GM19023 (cell line): ENCODE measurements around the gene MOB3B.

Experiments used
- ATAC-seq: cut with Tn5 transposase; IDR thresholded peaks from one replicate; pipeline ENCODE4 v1.9.1; 2021; ENCODE audit warnings: mild to moderate bottlenecking, moderate library complexity; ENCODE audit not compliant: unreplicated experiment

The MOB3B gene

DNA sequence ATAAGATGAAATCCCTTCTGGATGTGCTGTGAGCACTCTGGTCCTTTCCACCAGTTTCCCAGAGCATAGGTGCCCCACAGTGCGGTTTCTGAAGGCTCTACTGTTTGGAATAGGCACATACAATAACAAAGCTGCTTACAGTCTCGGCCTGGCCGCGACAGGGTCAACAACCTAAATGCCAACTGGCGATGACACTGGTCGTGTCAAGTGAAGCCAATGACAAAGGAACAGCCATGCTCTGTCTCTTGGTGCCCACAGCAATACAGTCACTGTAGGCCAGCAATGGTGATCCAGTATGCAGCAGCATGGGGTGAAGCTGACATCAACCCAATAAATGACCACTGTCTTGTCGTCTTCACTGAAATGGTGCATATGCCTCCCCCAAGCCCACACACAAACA, 184.8 kb downstream of the MOB3B start:
- no peak for ATAC-seq

DNA sequence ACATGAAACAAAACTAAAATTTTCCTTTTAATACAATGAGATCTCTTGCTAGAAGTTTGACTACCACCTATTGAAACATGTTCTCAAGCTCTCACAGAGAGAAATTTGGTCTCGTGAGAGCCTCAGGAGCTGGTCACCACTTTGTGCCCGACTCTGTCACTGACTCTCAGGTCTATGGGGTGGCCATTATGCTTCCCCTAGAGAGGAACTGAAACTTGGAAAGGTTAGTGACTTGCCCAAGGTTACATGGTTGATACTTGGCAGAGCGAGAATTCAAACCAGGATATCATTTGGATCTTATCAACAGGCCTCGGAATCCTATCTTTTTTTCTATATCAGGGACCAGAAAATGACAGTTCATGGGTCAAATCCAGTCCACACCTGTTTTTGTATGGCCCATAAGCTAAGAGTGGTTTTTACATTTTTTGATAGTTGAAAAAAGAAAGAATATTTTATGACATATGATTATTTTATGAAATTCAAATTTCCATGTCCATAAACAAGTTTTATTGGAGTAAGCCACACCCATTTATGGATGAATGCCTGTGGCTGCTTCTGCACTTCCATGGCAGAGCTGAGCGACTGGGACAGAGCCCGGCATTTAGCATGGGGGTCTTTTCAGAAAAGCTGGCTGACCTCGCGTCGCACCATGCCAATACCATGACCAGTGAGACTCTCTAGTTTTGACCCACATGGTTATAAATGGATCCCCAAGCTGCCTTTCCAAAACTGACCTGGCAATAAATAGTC, 187.9 kb downstream of the MOB3B start:
- no peak for ATAC-seq

GRCh38 chr9:27340961-27341511, 188.6 kb downstream of the MOB3B start:
- no peak for ATAC-seq

DNA sequence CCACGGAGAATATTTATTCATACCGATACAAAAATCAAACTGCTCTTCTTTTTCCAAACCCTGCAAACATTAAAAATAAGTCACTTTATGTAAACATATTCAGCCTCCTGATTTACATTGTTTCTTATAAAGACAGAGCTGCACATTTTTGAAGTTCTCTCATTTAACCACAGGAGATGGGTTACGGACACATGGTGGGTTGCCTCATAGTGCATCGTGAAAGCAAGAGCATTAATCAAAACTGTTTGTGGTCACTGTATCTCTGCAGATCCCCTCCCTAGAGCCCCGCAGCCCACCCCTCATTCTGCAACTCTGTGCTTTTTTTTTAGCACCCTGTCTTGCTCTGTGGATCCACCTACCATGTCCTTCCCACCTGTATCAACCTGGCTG, 189.3 kb downstream of the MOB3B start:
- no peak for ATAC-seq

DNA sequence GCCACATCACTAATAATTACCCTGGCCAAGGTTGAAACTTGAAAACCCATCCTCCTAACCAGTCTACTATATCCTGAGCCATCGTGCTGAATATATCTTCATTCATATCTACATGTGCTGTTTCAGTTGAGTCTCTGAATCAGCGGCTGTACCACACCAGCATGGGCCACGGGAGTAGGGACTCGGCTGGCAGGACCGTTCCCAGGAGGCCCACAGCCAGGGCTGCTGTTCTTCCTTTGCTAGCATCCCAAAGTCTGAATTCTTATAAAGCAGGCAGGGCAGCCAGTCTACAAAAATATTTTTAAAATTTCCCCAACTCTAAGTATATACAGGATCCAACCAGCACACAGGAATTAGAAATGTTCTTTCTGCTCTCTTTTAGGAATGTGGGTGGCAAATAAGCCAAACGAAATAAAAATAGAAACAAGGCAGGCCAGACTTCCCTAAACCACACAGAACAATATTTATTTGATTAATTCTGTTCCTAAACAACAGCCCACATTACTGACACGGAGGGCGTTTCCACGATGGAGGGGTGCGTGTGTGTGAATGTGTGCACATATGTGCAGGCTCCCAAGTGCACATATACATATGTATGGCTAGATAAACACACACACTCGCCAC, 189.8 kb downstream of the MOB3B start:
- ATAC-seq = no peak

DNA sequence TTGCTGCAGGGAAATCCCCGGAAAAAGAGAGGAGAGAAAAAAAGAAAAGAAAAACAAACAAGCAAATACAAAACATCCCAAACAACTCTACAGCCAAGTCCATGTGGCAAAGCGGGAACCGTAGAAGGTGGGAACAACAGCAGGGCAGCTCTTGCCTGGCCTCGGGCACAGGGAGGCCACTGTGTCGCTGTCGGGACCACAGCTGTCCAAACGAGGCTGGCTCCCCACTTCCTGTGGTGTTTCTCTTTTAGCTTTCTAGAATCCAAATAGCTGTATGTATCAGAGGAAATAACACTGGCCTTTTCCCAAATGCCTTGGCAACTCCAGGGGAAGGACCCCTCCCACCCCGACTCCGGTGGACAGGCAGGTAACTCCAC, 191.1 kb downstream of the MOB3B start:
- no peak for ATAC-seq

DNA sequence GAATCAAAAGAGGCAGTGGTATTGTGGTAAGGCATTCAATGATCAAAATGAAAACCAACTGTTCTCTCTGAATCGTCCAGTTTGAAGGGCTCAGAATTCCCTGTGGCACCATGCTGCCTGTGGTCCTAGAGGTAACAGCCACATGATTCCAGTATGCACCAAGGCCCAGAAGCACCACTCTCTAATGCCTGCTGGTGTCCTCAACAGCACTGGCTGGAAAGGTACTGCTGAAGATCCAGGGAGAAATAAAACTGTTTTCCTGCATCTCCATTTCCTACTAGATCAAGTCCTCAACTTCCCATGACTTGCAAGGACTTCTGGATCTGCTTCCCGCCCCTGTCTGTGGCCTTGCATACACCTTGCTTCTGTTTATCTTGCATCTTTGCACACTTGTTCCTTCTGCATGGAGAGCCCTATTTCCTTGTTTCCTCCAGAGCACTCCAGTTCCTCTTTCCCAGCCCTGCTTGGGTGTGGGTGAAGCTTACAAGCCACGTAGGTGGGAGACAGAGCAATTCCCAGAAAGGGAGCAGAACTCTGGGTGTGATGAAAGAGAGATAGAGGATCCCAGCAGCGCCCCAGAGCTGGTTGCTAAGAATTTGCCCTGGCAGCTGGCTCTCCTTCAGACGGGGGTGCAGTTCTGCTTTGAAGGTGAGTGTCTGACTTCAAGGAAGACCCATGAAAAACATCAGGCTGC, 191.6 kb downstream of the MOB3B start:
- ATAC-seq = no peak

- ATAC-seq = no peak
These were observed 192.4 kb downstream of the MOB3B start for GRCh38 chr9:27337236-27337635.

DNA sequence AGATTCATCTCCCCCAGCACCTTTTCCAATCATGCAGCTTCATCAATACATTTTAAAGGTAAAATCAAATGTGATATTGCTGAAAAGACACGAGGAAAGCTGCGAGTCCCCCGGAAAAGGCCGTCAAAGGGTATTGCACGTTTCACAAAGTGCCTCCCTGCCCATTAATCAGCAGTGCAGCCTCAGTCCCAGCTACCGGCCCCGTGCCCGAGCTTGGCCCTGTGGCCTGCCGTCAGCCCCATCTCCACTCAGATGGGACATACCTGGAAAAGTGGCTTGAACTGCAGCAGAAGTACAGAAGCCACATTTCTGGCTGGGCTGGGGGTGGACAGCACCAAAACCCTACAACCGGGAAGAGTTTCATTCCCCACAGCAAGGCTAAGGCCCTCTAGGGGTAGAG, 192.8 kb downstream of the MOB3B start:
- no peak for ATAC-seq

GRCh38 chr9:27336126-27336525, 193.5 kb downstream of the MOB3B start:
- no peak for ATAC-seq

DNA sequence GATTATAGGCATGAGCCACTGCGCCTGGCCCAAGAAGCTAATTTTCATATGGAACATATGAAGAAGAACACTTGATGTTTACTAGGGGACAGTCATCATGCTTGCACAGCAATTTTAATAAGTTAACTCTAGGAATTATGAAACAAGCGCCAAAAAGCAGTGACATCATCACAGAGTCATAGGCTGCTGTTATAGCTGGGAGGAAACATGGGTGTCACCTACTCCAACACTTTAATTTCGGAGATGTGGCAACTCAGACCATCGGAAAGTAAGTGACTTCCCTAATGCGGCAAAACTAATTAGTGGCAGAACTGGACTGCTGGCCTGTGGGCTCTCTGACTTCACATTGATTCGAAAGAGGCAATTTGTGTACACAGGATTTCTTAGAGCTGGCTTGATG, 194.5 kb downstream of the MOB3B start:
- no peak for ATAC-seq

DNA sequence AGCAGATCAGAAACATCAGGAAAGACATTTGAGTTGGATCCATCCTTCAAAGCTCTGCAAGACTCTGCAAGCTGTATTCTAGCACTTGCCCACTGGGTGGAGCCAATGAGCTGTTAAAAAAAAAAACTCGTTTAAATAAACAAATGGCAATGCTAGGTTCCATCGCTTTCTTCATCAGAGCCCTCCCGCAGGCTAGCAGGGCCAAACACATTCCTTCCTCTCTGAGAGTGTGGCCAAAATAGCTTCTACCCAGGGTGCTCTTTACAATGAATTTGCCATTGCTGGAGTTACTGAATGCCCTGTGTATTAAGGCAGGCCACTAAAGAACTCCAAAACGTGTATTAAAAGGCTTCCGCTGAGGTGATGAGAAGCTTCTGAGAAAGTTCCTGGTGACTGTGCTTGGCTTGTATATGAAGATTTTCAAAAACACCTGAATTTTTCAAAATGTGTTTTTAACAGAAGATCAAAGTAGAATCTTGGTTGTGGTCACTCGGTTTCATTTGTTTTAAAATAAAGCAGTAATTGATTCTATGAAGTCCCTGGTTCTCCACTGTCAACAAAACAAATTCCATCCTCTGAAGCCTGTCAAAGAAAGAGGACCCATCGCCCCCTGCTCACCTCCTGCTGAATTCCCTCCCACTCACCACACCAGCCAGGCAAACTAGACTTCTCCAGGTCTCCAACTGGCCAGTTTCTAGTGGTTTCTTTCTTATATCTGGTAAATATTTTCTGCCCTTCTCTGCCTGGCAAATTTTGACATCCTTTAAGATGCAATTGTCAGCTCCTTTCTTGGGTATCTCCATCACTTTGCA, 196.2 kb downstream of the MOB3B start:
- peak; percentile 84 for ATAC-seq

DNA sequence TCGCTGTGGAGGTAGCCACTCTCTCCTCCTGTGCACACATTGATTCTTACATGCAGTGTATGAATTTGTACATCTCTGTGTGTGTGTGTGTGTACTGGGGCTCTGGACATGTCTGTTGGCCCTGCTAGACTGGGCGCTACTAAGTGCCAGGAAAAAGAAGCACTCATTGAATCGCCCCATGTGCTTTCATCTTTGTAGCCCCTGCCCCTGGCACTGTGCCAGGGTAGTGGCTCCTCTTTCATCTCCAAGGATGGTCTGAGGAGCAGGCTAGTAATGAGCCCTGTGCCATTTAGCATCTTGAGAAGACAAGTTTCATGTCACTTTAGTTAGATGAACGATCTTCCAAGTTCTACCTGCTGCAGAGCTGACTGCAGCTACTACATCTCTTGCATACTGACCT, 198.2 kb downstream of the MOB3B start:
- ATAC-seq = no peak

DNA sequence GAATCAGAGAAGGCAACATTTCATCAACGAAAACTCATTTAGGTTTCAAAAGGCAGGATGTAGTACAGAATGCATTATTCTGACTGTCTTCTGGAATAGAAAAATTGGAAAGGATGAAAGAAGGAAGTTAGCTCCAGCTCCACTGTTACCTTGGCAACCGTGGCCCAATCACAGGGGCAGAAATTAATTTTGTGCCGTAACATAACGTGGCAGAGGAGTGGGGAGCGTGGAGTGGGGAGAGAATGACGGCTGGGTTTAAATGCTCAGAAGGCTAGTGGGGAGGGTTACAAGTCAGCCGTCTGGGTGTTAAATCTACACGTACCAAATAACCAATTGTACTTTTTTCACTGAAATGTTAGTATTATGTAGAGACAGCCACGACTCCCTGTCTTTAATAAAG, 200.3 kb downstream of the MOB3B start:
- no peak for ATAC-seq

DNA sequence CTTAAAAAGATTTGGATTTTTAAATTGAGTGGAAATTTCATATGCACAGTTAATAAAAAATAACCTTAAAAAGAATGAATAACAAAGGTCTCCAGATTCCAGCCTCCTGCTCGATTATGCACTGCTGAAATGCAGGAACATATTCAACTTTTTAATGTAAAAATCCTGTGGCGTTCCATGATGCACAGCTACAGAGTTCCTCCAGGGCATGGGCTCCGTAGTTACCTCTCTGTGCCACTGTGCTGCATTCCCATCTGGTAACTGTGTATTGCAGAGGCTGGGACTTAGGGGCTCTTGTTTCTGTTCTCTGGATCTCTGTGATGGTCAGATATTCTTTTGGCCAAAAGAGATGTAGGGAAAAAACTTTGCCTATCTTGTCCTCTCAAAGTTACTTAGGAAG, 201.1 kb downstream of the MOB3B start:
- ATAC-seq = no peak

- ATAC-seq = no peak
These were observed 218.4 kb downstream of the MOB3B start for GRCh38 chr9:27311184-27311583.

DNA sequence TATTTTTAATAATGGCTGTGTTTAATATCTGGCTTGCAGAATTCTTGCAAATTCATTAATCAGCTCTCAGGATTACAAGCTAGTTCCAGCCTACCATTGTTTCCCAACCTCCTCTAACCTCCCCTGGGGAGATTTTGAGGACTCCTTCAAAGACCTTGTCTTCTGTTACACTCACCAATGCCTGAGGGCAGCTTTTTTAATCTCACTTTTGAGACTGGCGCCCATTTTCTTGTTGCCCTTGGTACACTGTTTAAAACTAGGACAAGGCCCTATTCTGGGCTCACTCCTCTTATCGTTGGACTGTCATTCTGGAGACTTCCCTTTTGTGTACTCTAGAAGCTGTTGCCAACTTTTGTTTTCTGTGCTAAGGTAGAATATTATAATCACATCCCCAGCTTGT, 219.0 kb downstream of the MOB3B start:
- no peak for ATAC-seq

DNA sequence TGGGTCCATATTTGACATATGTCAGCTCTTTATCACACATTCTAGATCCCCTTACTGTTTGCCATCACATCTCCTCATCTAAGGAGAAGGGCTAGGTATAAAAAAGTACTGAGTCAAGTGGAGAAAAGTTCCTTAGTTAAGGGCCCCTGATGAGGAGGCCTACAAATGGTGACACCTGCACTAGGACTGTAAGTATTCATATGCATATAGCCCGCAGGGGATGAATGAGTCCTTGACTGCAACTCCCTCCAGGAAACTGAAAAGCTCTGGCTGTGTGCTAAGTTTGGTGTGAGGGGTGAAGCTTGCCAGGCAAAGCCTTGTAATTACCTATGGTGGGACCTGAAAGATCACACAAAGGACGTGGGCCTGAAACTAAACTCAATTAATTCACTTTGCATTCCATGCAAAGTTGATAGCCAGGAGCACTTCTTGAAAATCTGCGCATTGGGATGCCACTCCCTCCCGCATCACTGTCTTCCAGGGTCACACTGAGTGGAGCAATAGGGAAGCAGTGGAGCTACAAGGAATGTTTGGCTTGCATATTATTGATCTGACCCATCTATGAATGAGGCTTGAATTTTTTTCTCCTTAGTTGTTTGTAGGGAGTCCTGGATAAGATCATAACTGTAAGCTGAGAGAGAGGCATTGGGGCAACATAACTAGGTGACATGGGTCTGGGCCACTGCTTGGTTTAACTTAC, 220.8 kb downstream of the MOB3B start:
- ATAC-seq = no peak

- ATAC-seq = no peak
These were observed 225.1 kb downstream of the MOB3B start for GRCh38 chr9:27304521-27304920.

DNA sequence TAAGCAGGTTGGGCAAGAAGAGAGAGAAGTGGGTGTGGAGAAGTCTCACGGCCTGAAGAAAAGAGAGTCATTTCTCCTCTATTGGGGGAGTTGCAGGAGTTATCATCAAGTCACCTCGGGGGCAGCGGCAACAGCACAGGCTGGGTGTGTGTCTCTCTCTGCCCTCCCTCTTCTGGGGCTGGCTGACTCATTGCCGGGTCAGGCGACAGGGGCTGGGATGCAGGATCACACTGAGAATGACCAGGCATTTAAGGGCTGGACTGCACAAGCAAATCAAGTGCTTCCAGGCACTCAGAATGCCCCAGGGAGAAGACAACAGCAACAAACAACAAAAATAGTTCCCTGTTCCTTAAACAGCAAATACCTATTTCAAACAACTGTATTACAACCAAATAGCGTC, 226.4 kb downstream of the MOB3B start:
- no peak for ATAC-seq

- ATAC-seq = no peak
These were observed 232.6 kb downstream of the MOB3B start, which contains the start of gene EQTN for GRCh38 chr9:27297050-27297449. Gene EQTN (minus strand): TSS chr9:27297150. CDS start chr9:27297055, 95 bp downstream.
